Right atrium auricular region (tissue), 2 donors: Measurements from ENCODE around the gene RNU1-1. TPM values are rescaled to one million over a fixed set of nuclear protein-coding genes. Genes with fewer than 3 reads are reported as not detected.
"Not testable (repeated sequence)": the region's sequence is repeated elsewhere in the genome, so short reads cannot be mapped to it uniquely, and the experiment has no call there.

Source experiments
- DNase-seq: peaks from one replicate; pipeline ENCODE4 v3.0.0-alpha.2; 2019; ENCODE audit warnings: low spot score
- H3K27ac ChIP-seq, 2 donors: fragments of 200-600 bp; sonication (generic); 1 replicate in 1 of 2; 2 replicates in 1 of 2; pipeline ENCODE4 v1.5.1; 2016 to 2019
- H3K27me3 ChIP-seq, 2 donors: fragments of 200-600 bp; sonication (generic); one replicate each; pipeline versions ENCODE4 v1.5.1 to v1.6.0; 2017 to 2019
- H3K36me3 ChIP-seq: fragments of 200-600 bp; sonication (generic); one replicate; pipeline ENCODE4 v1.5.1; 2016
- H3K4me1 ChIP-seq, 2 donors: fragments of 200-600 bp; sonication (generic); one replicate each; pipeline versions ENCODE4 v1.5.1 to v1.6.0; 2017 to 2019
- H3K4me3 ChIP-seq, 2 donors: fragments of 200-600 bp; sonication (generic); 1 replicate in 1 of 2; 2 replicates in 1 of 2; pipeline ENCODE4 v1.5.1; 2017 to 2019; ENCODE audit warnings: mild to moderate bottlenecking in 1 of 2, moderate library complexity in 1 of 2
- H3K9me3 ChIP-seq, 2 donors: fragments of 200-600 bp; sonication (generic); one replicate each; pipeline ENCODE4 v1.5.1; 2019
- CTCF ChIP-seq, 2 donors: fragments of 200-600 bp; sonication (generic); IDR thresholded peaks; one replicate each; pipeline ENCODE4 v1.5.1; 2019; ENCODE audit warnings: antibody characterized with exemption in 2 of 2
- total RNA-seq, 2 donors: library from RNA; depleted of rRNA; stranded (reverse); fragments of >200 nt; gene quantifications; one replicate each; pipeline ENCODE4 v1.1.0, GENCODE V29; 2016

The RNU1-1 gene
- total RNA-seq, 2 donors from 2014 or later: not detected

- not testable (repeated sequence) for DNase-seq, H3K4me1 ChIP-seq, H3K9me3 ChIP-seq
Observed at GRCh38 chr1:16516694-16517410, 2.8 kb upstream of the RNU1-1 start.

GRCh38 chr1:16513412-16514106, 526 bp downstream of the RNU1-1 start:
- not testable (repeated sequence) for H3K9me3 ChIP-seq, H3K36me3 ChIP-seq, H3K4me1 ChIP-seq, H3K27me3 ChIP-seq
- Histone ChIP-seq H3K27ac (peak overlapping the region; percentile 59 to 75), H3K4me3 (peak overlapping the region in 1 of 2 donors; percentile 27)
- peak; percentile 77 for DNase-seq

More at GRCh38 chr1:16516694-16517410, 2.8 kb upstream of the RNU1-1 start:
- not testable (repeated sequence) for H3K27me3 ChIP-seq, H3K27ac ChIP-seq, H3K4me3 ChIP-seq, H3K36me3 ChIP-seq

GRCh38 chr1:16512624-16513411, 1.3 kb downstream of the RNU1-1 start:
- DNase-seq: peak; percentile 72
- not testable (repeated sequence) for H3K36me3 ChIP-seq, H3K4me3 ChIP-seq, H3K4me1 ChIP-seq, H3K27me3 ChIP-seq, H3K9me3 ChIP-seq
- H3K27ac ChIP-seq: peak overlapping the region in 1 of 2 donors; percentile 75

- not testable (repeated sequence) for H3K4me3 ChIP-seq, H3K36me3 ChIP-seq, H3K9me3 ChIP-seq, H3K27ac ChIP-seq, H3K27me3 ChIP-seq, DNase-seq, H3K4me1 ChIP-seq
Observed at GRCh38 chr1:16511926-16512325, 2.2 kb downstream of the RNU1-1 start.

- H3K27me3 ChIP-seq, H3K27ac ChIP-seq, H3K36me3 ChIP-seq, H3K9me3 ChIP-seq, H3K4me3 ChIP-seq, H3K4me1 ChIP-seq, DNase-seq: not testable (repeated sequence)
Observed at GRCh38 chr1:16508861-16509445, 5.1 kb downstream of the RNU1-1 start.

- H3K4me1 ChIP-seq, H3K9me3 ChIP-seq, H3K27ac ChIP-seq, H3K36me3 ChIP-seq, H3K4me3 ChIP-seq, DNase-seq, H3K27me3 ChIP-seq: not testable (repeated sequence)
Observed at GRCh38 chr1:16506364-16507136, 7.5 kb downstream of the RNU1-1 start.

GRCh38 chr1:16505870-16506269, 8.2 kb downstream of the RNU1-1 start:
- H3K36me3 ChIP-seq, H3K27me3 ChIP-seq, H3K4me3 ChIP-seq, H3K27ac ChIP-seq, DNase-seq, H3K9me3 ChIP-seq, H3K4me1 ChIP-seq: not testable (repeated sequence)

GRCh38 chr1:16503494-16503893, 10.6 kb downstream of the RNU1-1 start:
- Histone ChIP-seq H3K9me3 (no peaks in the 10 kb centered on the region), H3K27ac (no peak overlapping the region), H3K27me3 (no peaks in the 10 kb centered on the region), H3K4me3 (no peak overlapping the region), H3K4me1 (peaks cover 0 to 6% of the 10 kb centered on the region in 2 donors), H3K36me3 (no peaks in the 10 kb centered on the region)
- no peak for DNase-seq
- no peak for TF ChIP-seq CTCF (IDR thresholded peaks at IDR 0.05)

GRCh38 chr1:16501446-16501845, 12.6 kb downstream of the RNU1-1 start:
- H3K9me3 ChIP-seq, H3K4me3 ChIP-seq, H3K36me3 ChIP-seq, H3K27ac ChIP-seq, DNase-seq, H3K27me3 ChIP-seq: not testable (repeated sequence)
- peaks cover 0 to 12% of the 10 kb centered on the region in 2 donors for H3K4me1 ChIP-seq

- H3K4me1 ChIP-seq: peaks cover 0 to 12% of the 10 kb centered on the region in 2 donors
- not testable (repeated sequence) for H3K36me3 ChIP-seq, H3K9me3 ChIP-seq, H3K27ac ChIP-seq, H3K4me3 ChIP-seq, DNase-seq, H3K27me3 ChIP-seq
Observed at GRCh38 chr1:16500975-16501374, 13.1 kb downstream of the RNU1-1 start.

GRCh38 chr1:16500466-16500865, 13.6 kb downstream of the RNU1-1 start:
- H3K4me3 ChIP-seq, H3K36me3 ChIP-seq, H3K27me3 ChIP-seq, DNase-seq, H3K27ac ChIP-seq, H3K9me3 ChIP-seq: not testable (repeated sequence)
- H3K4me1 ChIP-seq: peaks cover 0 to 12% of the 10 kb centered on the region in 2 donors
